IPS DF 4.7 (cell line): Measurements from ENCODE around the gene P4HA3.
"Not testable (repeated sequence)": the region's sequence is repeated elsewhere in the genome, so short reads cannot be mapped to it uniquely, and the experiment has no call there.

Experiments used
- DNase-seq: peaks from one replicate; pipeline ENCODE4 v3.0.0-alpha.2; 2013; ENCODE audit warnings: low spot score; ENCODE audit errors: extremely low read depth

Gene P4HA3

GRCh38 chr11:74311352-74311926 is at the start of gene P4HA3:
TSS of gene P4HA3 (minus strand) at chr11:74311640. CDS start at chr11:74311611, 29 bp downstream.
- no peak for DNase-seq

GRCh38 chr11:74357449-74357848 is 46.0 kb upstream of the P4HA3 start:
- no peak for DNase-seq

DNA sequence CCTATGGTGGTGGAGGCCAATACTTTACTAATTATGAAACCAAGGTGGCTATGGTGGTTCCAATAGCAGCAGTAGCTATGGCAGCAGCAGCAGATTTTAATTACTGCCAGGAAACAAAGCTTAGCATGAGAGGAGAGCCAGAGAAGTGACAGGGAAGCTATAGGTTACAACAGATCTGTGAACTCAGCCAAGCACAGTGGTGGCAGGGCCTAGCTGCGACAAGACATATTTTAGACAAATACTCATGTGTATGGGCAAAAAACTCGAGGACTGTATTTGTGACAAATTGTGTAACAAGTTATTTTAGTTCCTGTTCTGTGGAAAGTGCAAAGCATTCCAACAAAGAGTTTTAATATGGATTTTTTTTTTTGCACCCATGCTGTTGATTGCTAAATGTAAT is 44.2 kb upstream of the P4HA3 start:
- no peak for DNase-seq

DNA sequence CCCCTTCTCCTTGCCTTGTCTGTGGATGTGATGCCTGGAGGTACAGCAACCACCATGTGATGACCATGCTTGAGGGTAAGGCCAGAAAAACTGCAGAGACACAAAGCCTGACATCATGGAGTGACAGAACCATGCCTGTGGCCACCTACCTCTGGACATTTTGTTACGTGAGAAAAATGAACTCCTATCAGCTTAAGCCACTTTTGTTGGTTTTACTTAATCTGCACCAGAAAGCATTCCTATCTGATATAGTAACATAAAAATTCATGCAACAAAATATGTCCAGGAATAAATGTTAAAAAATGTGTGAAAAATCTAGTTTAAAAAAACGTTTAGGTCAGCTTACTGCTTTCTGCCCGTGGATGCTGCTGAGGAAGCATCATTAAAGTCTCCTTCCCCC is 42.6 kb upstream of the P4HA3 start:
- no peak for DNase-seq

- DNase-seq = no peak
Measured at GRCh38 chr11:74347381-74347780, 35.9 kb upstream of the P4HA3 start.

DNA sequence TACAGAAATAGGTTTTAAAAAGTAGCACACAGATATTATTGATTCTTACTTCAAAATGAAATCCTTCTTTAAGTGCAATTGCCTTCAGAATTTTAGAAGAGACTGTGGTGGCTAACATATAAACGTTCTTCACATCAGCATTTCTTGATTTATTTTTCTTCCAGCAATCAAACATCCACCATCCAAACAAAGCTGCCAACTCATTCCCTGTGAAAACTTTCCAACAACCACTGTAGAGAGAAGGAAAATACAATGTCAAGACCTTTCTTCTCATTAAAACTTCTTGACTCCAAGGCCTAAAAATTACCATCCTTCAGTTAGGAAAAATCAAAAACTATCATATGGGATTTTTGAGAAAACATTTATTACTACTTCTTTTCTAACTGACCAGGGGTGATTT is 34.0 kb upstream of the P4HA3 start:
- no peak for DNase-seq

- no peak for DNase-seq
Measured at GRCh38 chr11:74341921-74342320, 30.5 kb upstream of the P4HA3 start.

- no peak for DNase-seq
Measured at GRCh38 chr11:74339619-74340018, 28.2 kb upstream of the P4HA3 start.

- no peak for DNase-seq
Measured at GRCh38 chr11:74338963-74339362, 27.5 kb upstream of the P4HA3 start.

DNA sequence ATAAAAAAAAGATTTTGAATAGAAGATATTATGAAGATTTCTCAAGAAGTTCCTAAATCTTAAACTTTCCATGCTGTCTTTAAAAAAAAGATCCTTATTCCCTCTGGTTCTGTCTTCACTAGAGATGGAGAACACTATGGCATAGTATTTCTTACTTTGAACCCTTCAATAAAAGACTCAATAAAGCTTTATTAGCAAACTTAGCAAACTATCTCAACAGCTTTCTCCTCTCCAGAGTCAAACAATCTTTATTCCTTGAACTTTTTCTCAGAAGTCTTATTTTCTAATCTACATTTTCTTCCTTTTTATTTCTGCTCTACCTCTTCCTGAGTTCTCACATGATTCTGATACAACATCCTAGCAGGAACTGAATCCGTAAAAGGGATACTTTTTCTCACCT is 21.8 kb upstream of the P4HA3 start:
- DNase-seq = no peak

GRCh38 chr11:74332291-74332690 is 20.9 kb upstream of the P4HA3 start:
- no peak for DNase-seq

DNA sequence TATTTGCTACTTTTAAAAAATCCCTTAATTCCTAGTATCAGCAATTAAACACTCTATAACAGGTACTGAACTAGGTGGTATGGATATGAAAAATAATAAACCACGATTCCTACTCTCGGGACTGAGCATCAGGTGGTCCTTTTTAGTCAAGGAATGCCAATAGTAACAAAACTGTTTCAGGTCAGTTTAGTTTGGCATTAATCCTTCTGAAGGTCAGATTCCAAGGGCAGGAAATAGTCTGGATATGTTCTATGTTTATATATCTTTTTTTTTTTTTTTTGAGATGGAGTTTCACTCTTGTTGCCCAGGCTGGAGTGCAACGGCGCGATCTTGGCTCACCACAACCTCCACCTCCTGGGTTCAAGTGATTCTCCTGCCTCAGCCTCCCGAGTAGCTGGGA is 19.6 kb upstream of the P4HA3 start:
- DNase-seq = not testable (repeated sequence)

DNA sequence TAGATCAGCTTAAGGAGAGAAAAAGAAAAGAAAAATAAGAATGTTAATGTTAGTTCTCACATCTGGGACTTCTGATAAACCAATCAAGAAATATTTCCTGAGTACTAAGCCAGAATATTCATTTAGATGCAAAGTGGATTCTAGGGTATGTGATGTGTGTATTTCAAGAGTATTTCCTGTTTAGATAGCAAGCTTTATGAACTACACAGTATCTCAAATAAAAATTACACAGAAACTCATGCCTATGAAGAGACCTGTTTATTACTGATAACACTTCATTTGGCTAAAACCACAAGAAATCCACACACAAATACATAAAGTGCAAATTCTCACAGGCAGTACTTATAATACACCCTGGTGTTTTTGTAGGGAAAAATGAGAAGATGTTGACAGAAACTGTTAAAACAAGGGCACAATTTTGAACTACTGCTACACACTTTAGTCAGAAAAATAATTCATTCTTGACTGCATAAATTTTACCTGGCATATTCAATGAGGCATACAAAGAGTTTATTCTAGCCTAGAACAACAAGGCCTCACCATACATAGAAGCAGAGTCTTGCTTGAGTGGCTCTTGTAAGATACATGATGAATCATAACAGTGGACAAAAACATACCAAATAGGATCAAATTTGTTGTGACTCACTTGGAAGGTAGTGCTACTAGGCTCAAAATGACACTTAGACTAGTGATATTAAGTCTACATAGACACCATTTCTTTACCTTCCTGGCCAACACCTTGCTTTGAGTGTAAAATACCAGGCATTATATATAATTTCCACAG is 18.8 kb upstream of the P4HA3 start:
- DNase-seq = no peak

DNA sequence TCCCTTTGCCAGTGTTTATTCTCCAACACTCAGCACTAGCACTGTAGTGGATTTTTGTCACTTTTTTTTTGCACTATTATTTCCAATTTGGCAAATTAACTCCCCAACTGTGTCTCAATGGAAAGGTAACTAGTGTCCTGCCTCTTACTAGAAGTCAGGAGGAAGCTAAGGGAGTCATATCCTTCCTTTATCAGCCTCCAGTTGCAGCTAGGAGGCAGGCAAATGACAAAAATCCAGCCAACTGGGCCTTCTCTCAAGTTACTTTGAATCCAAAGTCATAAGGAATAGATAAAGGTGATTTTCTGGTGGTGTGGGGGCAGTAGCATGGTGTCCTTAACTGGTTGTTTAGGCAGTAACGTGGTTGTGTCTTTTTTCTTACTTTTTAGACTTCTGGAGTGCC is 15.6 kb upstream of the P4HA3 start:
- DNase-seq = no peak

DNA sequence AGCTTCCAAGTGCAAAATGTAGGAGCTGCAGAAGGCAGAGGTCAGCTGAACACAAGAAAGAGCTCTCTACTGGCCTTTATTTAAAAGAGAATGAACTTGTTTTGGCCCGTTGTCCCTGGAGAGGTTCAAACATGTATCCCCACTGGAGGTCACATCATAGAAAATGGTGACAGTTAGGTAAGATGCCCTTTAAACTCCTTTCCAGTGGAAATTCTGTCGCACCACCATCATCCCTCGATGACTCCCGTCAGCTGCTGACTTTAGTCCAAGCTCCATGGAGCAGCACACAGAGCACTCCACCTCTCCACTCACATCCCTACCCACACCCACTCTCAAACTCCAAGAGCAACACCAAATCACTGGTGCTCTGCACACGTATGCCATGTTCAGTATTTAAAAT is 15.2 kb upstream of the P4HA3 start:
- DNase-seq = no peak

- DNase-seq = no peak
Measured at GRCh38 chr11:74325649-74326645, 14.5 kb upstream of the P4HA3 start.

DNA sequence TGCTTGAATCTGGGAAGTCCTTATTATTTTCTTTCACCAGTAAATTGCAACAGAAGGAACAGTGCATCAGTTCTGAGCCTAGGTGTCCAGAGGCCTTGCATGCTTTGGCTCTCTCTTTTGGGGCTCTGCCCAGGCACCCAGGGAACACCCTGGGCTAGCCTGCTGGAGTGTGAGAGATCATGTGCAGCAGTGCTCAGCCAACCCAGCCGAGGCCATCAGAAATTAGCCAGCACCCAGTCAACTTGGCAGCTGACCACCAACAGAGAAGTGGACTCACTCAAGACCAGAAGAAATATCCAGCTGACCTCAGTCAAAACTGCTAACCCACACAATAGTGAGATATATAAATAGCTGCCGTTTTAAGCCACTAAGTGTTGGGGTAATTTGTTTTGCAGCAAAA is 11.2 kb upstream of the P4HA3 start:
- no peak for DNase-seq

- DNase-seq = no peak
Measured at GRCh38 chr11:74321487-74322188, 10.2 kb upstream of the P4HA3 start.

DNA sequence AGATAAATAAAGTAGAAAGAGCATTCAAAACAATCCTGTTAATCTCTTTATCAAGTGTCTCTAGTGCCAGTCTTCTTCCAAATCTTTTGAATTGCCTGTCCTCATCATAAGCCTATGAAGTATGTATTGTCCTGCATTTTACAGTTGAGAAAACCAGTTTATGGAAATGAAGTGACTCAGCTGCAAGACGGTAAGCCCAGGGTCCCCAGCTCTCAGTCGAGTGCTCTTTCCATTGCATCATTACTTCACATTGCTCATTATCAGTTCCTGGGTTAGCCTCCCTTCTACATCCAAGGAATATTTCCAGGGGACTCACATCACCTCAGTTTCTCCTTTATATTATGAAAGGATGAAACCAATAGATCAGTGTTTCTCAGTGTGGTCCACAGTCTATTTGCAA is 9.1 kb upstream of the P4HA3 start:
- DNase-seq = no peak

GRCh38 chr11:74319139-74319816 is 7.8 kb upstream of the P4HA3 start:
- no peak for DNase-seq
